Neutrophil (primary cell): ENCODE data around the gene TMEM121.

Experiments
- H3K27ac ChIP-seq: fragments of 200-600 bp; sonication (generic); 2 replicates; pipeline ENCODE4 v1.5.1; 2016; ENCODE audit warnings: mild to moderate bottlenecking, moderate library complexity
- H3K27me3 ChIP-seq: fragments of 200-600 bp; sonication (generic); 2 replicates; pipeline ENCODE4 v1.6.0; 2016; ENCODE audit warnings: mild to moderate bottlenecking
- H3K36me3 ChIP-seq: fragments of 200-600 bp; sonication (generic); 2 replicates; pipeline ENCODE4 v1.5.1; 2017
- H3K4me1 ChIP-seq, 2 experiments: fragments of 200-600 bp in 1 of 2; sonication (generic) in 1 of 2; 1 replicate in 1 of 2; 2 replicates in 1 of 2; pipeline versions ENCODE4 v1.5.1 to v1.6.1; 2013 to 2016; ENCODE audit warnings: low read depth in 1 of 2, low read length in 1 of 2, mild to moderate bottlenecking in 1 of 2, moderate library complexity in 1 of 2; ENCODE audit not compliant: control insufficient read depth in 1 of 2, insufficient read depth in 1 of 2
- H3K4me3 ChIP-seq, 2 experiments: fragments of 200-600 bp in 1 of 2; sonication (generic) in 1 of 2; 1 replicate in 1 of 2; 2 replicates in 1 of 2; pipeline ENCODE4 v1.5.1; 2013 to 2016; ENCODE audit warnings: low read depth in 1 of 2, low read length in 1 of 2, mild to moderate bottlenecking in 1 of 2, moderate library complexity in 1 of 2
- H3K9me3 ChIP-seq: fragments of 200-600 bp; sonication (generic); 2 replicates; pipeline ENCODE4 v1.5.1; 2016
- TF ChIP-seq, protein P1 (sequence below): fragments of 200-600 bp; sonication (generic); IDR thresholded peaks from 2 replicates; pipeline ENCODE4 v1.5.1; 2016; ENCODE audit warnings: antibody characterized with exemption

The TMEM121 gene

DNA sequence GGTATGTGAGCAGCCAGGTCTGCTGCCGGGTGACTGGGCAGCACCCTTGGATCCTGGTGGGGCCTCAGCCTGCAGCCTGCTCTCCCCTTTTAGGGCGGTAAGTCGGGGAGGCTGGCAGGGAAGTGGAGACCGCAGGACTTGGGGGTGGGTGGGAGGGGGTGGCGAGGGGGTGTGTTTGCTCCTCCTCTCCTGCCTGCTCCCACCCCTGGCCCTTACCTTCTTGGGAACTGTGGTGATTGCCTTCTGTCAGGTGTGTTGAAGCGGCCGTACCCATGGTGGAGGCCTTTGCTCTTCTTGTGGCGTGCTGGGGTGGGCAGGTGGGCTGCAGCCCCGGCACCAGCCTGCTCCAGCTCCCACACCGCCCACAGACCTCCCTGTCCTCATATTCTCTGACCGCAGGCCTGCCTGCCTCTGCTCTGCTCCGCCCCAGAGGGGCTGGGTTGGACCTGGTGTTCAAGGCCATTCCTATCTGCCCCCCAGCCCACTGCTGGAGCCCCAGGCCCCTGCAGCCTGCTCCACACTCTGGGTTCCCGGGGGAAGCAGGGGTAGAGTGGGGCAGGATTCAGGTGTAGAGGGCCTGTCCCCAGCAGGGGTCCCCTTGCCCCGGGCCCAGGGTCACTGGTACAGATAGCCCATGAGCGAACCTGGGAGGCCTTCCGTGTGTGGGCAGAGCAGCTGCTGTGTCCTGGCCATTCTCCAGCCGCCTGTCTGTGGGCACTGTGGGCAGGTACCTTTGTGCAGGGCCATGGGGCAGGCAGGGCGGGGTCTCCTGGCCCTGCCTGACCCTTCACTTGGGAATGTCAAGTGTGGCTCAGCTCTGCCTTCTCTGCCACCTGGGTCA, 30.2 kb upstream of the TMEM121 start:
- Histone ChIP-seq H3K36me3 (peaks cover 18% of the 10 kb centered on the region), H3K9me3 (no peaks in the 10 kb centered on the region), H3K27me3 (no peaks in the 10 kb centered on the region), H3K4me1 (peaks cover 5 to 8% of the 10 kb centered on the region in 2 experiments), H3K27ac (no peak overlapping the region), H3K4me3 (no peak overlapping the region)
- TF ChIP-seq, protein P1, sequence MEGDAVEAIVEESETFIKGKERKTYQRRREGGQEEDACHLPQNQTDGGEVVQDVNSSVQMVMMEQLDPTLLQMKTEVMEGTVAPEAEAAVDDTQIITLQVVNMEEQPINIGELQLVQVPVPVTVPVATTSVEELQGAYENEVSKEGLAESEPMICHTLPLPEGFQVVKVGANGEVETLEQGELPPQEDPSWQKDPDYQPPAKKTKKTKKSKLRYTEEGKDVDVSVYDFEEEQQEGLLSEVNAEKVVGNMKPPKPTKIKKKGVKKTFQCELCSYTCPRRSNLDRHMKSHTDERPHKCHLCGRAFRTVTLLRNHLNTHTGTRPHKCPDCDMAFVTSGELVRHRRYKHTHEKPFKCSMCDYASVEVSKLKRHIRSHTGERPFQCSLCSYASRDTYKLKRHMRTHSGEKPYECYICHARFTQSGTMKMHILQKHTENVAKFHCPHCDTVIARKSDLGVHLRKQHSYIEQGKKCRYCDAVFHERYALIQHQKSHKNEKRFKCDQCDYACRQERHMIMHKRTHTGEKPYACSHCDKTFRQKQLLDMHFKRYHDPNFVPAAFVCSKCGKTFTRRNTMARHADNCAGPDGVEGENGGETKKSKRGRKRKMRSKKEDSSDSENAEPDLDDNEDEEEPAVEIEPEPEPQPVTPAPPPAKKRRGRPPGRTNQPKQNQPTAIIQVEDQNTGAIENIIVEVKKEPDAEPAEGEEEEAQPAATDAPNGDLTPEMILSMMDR, result no peak

DNA sequence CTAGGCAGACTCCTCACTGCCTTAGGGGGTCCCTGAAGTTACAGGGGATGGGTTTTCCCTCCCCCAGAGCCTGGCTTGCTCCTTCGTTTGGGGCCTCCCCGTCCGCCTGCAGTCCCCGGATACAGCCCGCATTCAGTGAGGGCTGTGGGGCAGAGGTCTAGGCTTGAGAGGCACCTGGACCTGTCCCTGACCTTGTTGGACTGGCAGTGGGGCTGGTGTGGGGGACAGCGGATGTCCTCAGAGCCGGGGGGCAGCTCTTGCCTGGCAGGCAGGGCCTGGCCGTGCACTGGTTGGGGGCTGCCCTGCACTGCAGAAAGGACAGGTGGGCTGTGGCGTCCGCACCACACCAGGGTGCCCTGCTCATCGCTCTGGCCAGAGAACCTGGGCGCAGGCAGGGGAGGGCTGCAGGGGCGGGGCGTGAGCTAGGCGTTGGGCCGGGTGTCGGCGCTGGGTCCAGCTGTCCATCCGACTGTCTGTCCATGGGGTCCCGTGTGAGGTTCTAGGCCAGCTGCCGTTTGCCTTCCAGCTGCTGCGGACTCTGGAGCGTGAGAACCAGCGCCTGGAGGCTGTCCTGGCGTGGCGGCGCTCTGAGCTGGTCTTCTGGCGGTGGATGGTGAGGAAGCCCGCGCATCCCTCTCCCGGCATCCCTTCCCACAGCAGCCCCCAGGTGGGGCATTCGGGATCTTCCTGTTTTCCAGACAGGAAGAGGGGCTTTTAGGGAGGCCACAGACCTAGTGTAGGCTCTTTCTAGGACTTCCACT, 29.4 kb upstream of the TMEM121 start:
- H3K4me1 ChIP-seq, result peaks cover 0 to under 1% of the 10 kb centered on the region in 2 experiments
- no peak overlapping the region for H3K27ac ChIP-seq
- TF ChIP-seq, protein P1, result no peak
- no peaks in the 10 kb centered on the region for H3K27me3 ChIP-seq
- no peak overlapping the region for H3K4me3 ChIP-seq
- H3K9me3 ChIP-seq, result no peaks in the 10 kb centered on the region
- H3K36me3 ChIP-seq, result peaks cover 18% of the 10 kb centered on the region

- TF ChIP-seq, protein P1, result no peak
- no peaks in the 10 kb centered on the region for H3K9me3 ChIP-seq
- H3K27me3 ChIP-seq, result no peaks in the 10 kb centered on the region
- H3K27ac ChIP-seq, result no peak overlapping the region
- no peak overlapping the region for H3K4me3 ChIP-seq
- H3K4me1 ChIP-seq, result no peaks in the 10 kb centered on the region
- H3K36me3 ChIP-seq, result peaks cover 18% of the 10 kb centered on the region
Observed at GRCh38 chr14:105497671-105498429, 28.5 kb upstream of the TMEM121 start.

DNA sequence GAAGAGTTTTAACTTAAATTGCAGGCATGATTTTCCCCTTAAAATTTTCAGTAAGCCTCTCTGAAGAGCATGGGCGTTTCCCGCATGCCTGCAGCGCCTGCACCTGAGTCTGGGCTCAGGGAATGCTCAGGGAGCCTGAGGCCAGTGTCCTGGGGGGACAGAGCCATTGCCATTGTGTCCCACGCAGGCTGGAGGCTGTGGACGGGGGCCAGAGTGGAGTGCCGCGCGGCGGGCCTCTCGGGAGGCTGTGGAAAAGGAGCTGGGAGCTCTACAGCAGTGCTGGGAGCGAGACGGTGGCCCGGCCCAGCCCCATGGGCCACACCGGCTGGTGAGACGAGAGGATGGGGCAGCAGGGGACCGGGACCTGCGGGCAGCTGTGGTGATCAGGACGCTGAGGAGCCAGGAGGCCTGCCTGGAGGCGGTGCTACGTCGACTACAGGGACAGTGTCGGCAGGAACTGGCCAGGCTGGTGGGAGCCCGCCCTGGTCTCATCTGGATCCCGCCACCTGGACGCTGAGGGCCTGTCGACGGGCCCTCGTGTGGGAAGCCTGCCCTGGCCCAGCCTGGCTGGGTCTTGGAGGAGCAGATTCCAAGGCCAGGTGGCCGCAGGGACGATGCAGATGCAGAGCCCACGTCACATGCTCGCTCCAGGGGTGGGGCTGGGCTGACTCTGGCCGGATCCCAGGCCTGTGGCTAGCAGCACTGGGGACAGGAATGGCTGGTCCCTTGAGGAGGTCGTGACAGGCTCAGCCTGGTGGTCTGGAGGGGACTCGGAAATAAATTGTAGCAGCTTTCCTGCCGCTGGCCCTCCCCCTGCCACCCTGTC, 27.7 kb upstream of the TMEM121 start:
- H3K4me3 ChIP-seq, result no peak overlapping the region
- H3K9me3 ChIP-seq, result no peaks in the 10 kb centered on the region
- no peaks in the 10 kb centered on the region for H3K27me3 ChIP-seq
- H3K4me1 ChIP-seq, result no peaks in the 10 kb centered on the region
- H3K36me3 ChIP-seq, result peaks cover 18% of the 10 kb centered on the region
- H3K27ac ChIP-seq, result no peak overlapping the region
- TF ChIP-seq, protein P1, result no peak
